Gastrocnemius medialis (tissue), 4 donors: ENCODE measurements around the gene ST6GAL2. TPM values are rescaled to one million over a fixed set of nuclear protein-coding genes. Genes with fewer than 3 reads are reported as not detected.
A peak's percentile ranks its signal among the peaks of the same experiment; 100 is the strongest.

Experiments
- ATAC-seq, 2 donors: fragments of 150-250 bp; one replicate each; pipeline ENCODE4 v1.9.1; 2016
- DNase-seq, 2 donors: peaks; one replicate each; pipeline ENCODE4 v3.0.0-alpha.2; 2019
- H3K27ac ChIP-seq, 4 donors: fragments of 200-600 bp; sonication (generic); 1 replicate in 1 of 4; 2 replicates in 3 of 4; pipeline ENCODE4 v1.5.1; 2016 to 2018; ENCODE audit warnings: mild to moderate bottlenecking in 2 of 4, moderate library complexity in 1 of 4
- H3K27me3 ChIP-seq, 3 donors: fragments of 200-600 bp; sonication (generic) in 2 of 3; 1 replicate in 1 of 3; 2 replicates in 2 of 3; pipeline versions ENCODE4 v1.5.1 to v1.6.0; 2016 to 2019; ENCODE audit warnings: mild to moderate bottlenecking in 1 of 3, moderate library complexity in 1 of 3
- H3K36me3 ChIP-seq, 2 donors: fragments of 200-600 bp; sonication (generic) in 1 of 2; one replicate each; pipeline ENCODE4 v1.5.1; 2017 to 2018
- H3K4me1 ChIP-seq, 2 donors: fragments of 200-600 bp; sonication (generic) in 1 of 2; one replicate each; pipeline ENCODE4 v1.5.1; 2016 to 2017; ENCODE audit warnings: mild to moderate bottlenecking in 2 of 2
- H3K4me3 ChIP-seq, 4 donors: fragments of 200-600 bp; sonication (generic) in 3 of 4; 1 replicate in 1 of 4; 2 replicates in 3 of 4; pipeline ENCODE4 v1.5.1; 2016 to 2019; ENCODE audit warnings: mild to moderate bottlenecking in 2 of 4
- H3K9me3 ChIP-seq, 3 donors: fragments of 200-600 bp; sonication (generic) in 2 of 3; 1 replicate in 1 of 3; 2 replicates in 2 of 3; pipeline ENCODE4 v1.5.1; 2016 to 2019
- in situ Hi-C, 4 donors: fragments of 200-750 bp; cut with MboI; loops; one replicate each; pipeline versions ENCODE4 v1.15.0 to v1.8.0; 2017; ENCODE audit warnings: low sequenced_read_pairs in 4 of 4
- intact Hi-C: fragments of 100-400 bp; cut with DNase I; formaldehyde crosslinking; loops from one replicate; pipeline ENCODE4 v1.15.1; 2023; ENCODE audit warnings: low total_unique reads
- total RNA-seq, 4 donors: library from RNA; depleted of rRNA; stranded (reverse); fragments of >200 nt; gene quantifications; one replicate each; pipeline versions ENCODE4 v1.1.0 to v1.2.3, GENCODE V29; 2016
- TF ChIP-seq, protein P1 (sequence below), 5 experiments: fragments of 450-650 bp in 3 of 5; fragments of 200-600 bp in 2 of 5; sonication (generic) in 2 of 5; IDR thresholded peaks in 4 of 5; conservative IDR thresholded peaks in 1 of 5; 1 replicate in 4 of 5; 2 replicates in 1 of 5; pipeline ENCODE4 v1.5.1; 2016 to 2019; ENCODE audit warnings: antibody characterized with exemption in 5 of 5, mild to moderate bottlenecking in 3 of 5, moderate library complexity in 3 of 5

ST6GAL2 gene
- total RNA-seq, 4 donors from 2014 or later, result not detected

DNA sequence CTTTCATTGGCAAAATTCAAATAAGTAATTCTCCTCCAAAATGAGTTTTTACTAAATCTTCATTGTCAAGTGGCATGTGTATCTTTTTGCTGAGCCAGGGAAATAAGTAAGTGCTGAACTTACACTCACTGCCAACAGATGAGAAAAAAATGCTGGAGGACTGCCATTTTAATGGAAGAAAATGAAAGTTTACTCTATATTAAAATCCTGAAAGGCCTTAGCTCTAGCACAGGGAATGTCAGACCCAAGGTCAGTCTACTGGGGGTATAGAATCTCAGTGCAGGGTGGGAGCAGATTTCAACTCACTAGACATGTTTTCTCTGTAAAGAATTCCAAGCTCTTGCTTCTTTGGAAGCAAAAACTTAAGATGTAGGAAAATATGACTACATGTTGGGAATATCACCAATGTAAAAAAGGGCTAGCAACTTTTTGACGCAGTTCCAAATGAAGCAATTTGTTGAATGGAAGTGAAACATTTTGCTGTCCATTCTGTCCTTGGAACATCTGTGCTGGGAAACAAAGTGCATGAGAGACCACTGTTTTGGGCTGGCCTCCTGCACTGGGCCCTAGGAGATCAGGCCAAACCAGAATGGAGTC lies 127.0 kb downstream of the ST6GAL2 start:
- no peaks in the 10 kb centered on the region for H3K4me1 ChIP-seq
- H3K4me3 ChIP-seq, result no peak overlapping the region
- in situ Hi-C loops (no loop called here), intact Hi-C loops (no loop called here)
- no peaks in the 10 kb centered on the region for H3K9me3 ChIP-seq
- no peaks in the 10 kb centered on the region for H3K36me3 ChIP-seq
- ATAC-seq (peak in 1 of 2 donors; percentile 50), DNase-seq (no peak)
- no peak overlapping the region for H3K27ac ChIP-seq
- TF ChIP-seq, protein P1, sequence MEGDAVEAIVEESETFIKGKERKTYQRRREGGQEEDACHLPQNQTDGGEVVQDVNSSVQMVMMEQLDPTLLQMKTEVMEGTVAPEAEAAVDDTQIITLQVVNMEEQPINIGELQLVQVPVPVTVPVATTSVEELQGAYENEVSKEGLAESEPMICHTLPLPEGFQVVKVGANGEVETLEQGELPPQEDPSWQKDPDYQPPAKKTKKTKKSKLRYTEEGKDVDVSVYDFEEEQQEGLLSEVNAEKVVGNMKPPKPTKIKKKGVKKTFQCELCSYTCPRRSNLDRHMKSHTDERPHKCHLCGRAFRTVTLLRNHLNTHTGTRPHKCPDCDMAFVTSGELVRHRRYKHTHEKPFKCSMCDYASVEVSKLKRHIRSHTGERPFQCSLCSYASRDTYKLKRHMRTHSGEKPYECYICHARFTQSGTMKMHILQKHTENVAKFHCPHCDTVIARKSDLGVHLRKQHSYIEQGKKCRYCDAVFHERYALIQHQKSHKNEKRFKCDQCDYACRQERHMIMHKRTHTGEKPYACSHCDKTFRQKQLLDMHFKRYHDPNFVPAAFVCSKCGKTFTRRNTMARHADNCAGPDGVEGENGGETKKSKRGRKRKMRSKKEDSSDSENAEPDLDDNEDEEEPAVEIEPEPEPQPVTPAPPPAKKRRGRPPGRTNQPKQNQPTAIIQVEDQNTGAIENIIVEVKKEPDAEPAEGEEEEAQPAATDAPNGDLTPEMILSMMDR (IDR thresholded peaks at IDR 0.05 in 4 of 5, conservative IDR thresholded peaks at IDR 0.05 in 1 of 5), result no peak
- H3K27me3 ChIP-seq, result no peaks in the 10 kb centered on the region
